Measurements from ENCODE around the gene STRIP1.
"Not testable (repeated sequence)": the region's sequence is repeated elsewhere in the genome, so short reads cannot be mapped to it uniquely, and the experiment has no call there.

The STRIP1 gene

DNA sequence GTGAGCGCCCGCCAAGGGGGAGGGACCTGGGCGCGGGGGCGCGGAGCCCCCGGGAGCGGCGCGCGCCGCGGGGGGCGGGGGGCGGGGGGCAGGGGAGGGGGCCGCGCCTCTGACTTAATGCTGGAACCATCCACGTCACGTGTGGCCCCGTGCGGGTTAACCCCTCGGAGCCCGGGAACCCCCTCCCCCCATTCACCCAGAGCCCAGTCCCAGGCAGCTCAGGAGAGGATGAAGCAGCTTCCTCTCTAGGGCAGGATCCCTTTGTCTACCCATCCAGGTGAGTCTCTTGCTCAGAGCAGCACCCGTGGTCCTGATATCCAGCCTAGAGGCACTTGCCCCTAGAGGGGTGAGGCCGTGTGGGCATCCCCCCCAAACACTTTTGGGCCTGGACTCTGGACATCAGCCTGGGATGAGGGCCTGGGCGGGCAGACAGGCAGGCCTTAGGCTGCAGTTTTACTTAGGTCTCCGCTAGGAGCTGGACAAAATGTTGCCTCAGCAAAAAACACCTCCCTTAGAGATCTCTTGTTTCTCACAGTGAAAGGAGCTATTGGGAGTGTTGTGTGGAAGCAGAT, 36.3 kb downstream of the STRIP1 start, which contains the start of gene ALX3:
ALX3 (minus strand) TSS at position 2 of the 572 bp plus-strand sequence. CDS start 60 bp downstream, outside the sequence.
- no peak for DNase-seq

- no peak for DNase-seq
Measured at GRCh38 chr1:110074166-110074565, 39.7 kb downstream of the STRIP1 start.

DNA sequence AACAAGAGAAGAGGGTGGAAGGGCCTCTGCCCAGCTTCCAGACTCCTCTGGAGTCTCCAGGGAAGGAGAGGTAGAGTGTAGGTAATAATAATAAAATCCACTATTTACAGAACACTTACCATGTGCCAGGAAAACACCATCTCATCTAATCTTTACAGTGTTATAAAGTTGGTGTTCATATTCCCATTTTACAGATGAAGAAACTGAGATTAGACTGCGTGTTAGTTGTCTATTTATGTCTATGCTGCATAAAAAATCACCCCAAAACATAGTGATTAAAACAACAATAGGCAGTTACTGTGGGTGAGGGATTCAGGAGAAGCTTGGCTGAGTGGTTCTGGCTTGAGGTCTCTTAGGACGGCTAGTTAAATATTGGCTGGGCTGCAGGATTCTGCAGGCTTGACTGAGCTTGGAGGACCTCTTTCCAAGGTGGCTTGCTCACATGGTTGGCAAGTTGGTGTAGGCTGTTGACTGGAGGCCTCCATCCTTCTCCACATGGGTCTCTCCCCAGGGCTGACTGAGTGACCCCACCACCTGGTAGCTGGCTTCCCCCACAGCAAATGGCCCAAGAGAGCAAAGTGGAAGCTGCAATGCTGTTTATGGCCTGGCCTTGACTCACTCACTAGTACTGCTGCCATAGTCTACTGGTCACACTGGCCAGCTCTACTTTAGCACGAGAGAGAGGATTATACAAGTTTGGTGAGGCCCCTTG, 42.5 kb downstream of the STRIP1 start:
- no peak for DNase-seq

GRCh38 chr1:110079995-110080394, 45.6 kb downstream of the STRIP1 start:
- DNase-seq: not testable (repeated sequence)

GRCh38 chr1:110081061-110081460, 46.6 kb downstream of the STRIP1 start:
- no peak for DNase-seq

DNA sequence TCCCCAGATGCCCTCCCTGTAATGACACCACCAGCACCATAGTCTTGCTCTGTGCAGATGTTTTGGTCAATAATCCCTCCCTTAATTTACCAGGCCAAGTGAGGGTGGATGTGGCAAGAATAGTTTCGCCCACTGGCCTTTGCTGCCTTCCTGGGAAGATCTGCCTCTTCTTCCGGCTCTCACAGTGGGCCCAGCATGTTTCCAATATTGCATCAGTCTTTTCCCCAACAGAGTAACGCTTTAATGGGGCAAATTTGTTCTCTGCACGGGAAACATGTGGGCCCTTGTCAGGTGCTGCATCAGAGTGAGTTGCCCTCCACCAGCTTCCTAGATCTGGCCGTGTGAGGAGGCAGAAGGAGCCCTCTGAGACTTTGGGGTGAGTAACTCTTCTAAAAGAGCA, 48.1 kb downstream of the STRIP1 start:
- no peak for DNase-seq

DNA sequence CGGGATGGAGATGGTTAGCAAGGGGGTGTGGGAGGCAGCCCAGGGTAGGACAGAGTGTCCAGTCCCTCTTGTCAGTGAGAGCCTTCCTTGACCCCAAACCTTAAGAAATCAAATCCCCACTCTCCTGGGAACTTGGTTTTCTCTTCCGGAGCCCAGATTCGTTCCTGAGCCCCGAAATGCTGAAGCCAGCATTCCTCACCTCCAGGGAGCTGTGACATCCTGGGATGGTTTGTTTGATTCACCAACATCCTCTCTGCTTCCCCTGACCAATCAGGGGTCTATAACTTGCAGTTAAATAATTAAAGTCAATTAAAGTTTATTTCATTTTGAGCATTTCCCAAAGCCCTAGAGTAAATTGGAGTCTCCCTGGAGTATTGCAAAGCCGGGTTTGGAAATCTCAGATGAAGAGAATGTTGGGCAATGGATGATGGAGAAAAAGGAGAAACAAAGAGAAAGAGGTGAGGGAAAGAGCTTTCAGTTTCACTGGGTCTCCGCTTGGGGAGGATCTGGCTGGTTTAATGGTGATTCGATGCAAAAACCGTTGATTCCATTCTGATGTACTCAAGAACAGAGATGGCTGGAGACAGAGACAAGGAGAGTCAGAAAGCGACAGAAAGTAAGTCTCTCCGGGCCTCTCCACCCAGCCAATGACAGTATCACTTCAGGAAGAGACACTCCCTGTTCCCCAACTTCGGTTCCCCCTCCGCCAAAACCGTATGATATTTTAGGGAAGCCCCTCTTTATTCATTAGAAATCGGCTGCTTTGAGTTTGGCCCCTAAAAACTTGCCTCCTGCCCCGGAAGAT, 48.8 kb downstream of the STRIP1 start:
- DNase-seq: no peak

DNA sequence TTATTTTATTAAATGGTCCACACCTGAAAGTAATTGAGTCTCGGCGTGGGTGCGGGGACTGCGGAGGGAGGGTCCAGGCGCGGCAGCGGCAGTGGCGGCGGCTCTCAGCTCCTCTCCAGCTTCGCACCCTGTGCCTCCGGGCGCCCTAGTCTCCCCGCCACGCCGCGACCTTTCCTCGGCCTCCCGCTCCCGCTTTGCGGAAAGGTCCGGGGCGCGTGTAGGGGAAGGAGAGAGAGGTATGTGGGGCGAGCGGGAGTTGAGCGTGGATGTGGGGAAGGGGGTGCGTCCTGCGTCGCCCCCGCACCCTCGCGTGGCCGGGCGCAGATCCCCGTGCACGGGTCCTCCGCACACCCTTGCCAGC, 49.4 kb downstream of the STRIP1 start:
- DNase-seq: no peak

GRCh38 chr1:110084227-110085078, 50.0 kb downstream of the STRIP1 start:
- DNase-seq: no peak

DNA sequence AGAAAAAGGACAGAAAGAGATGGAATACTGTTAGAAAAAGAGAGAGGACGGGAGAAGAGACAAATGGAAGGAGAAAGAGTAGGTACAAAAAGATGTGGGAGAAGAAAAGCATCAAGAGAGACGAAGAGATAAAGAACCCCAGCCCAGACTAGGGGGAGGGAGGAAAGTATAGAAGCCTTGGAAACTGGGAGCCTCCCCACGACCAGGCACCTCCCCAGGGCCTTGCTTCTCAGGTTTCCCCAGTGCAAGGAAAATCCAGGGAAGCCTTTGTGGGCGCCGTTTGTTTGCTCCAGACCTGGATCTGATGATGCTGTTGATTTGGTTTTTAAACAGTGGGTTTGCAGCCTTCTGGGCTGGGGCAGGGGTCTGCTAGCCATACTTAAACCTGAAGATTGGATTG, 51.2 kb downstream of the STRIP1 start:
- no peak for DNase-seq

DNA sequence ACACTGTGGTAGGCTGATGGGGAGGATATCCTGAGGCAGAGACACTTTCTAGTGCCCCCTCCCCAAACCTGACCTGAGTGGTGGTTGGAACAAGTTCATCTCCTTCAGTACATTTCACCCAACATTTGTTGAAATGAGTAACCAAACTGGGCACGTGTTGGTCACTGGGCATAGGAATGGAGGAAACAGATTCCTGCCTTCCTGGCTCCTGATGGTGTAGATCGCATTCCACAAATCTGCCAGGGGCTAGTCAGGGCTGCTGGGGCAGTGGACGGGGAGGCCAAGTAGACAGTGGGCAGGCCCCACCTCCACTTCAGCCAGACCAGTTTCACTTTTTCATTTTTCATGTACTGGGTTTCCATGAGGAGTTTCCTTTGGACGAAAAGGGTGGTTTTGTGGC, 52.5 kb downstream of the STRIP1 start:
- no peak for DNase-seq

DNA sequence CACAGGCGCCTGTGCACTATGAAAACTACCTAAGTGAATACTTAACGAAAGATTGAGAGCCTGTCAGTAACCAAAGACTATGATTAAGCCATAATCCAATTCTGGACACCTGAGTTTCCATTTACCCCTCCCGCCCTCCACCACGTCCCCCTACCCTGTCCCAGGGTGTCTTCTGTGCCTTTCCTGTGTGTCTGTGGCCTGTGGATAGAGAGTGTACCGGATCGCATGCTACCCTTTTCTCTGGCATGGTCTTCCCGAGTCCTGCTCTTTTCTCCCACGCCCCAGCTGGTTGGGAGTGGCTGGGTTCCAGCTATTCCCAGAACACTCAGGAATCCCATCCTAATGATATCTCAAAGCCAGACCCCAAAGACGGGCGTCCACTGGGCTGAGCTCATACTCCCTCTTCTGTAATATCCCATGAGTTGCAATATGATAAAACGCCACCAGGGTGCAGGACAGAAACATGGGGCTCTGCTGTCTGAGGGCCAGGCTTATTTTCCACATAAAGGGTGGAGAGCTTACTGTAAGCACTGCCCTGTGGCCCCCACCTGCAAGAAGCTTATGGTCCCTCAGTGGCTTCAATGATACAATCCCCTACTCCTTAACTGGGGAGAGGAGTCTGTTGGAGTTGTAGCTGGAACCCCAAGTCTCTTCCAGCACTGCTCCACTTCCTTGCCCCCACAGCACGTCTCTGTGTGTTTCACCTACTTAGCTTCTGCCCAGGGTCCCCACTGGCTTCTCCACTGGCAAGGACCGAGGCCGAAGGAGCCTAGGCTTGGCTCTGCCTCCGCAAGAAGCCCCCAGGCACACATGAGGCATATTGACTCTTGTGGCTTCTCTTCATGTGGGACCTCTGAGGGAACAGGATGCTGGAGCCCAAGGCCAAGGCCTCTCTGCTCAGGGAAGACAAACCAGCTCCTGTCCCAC, 53.7 kb downstream of the STRIP1 start:
- DNase-seq: peak; percentile 41

DNA sequence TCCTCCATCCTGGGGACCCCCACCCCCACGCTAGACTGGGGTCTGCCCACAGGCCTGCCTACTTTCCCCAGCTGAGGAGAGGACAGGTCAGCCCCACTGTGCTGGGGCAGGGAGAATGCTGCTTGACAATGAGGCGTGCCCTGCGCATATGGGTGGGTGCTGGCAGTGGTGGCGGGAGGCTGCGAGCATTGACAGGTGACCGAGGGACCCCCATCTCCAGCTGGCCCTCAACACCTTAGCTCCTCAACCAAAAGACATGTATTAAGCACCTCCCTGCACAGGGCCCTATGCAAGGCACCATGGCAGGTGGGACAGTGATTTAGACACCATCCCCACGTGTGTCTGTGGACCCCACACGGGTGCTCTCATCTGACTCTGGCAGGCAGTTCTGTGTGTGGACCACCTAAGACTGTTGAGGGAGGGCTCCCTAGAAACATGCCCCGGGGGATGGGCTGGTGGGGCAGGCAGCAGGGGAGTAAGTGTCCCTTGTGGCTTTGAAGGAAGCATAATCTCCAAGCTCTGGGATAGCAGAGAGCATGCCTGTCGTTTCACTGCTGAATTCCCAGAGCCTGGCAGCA, 54.4 kb downstream of the STRIP1 start:
- no peak for DNase-seq

- DNase-seq: no peak
Measured at GRCh38 chr1:110089561-110090275, 55.3 kb downstream of the STRIP1 start.

- no peak for DNase-seq
Measured at GRCh38 chr1:110091381-110091780, 57.0 kb downstream of the STRIP1 start.

- DNase-seq: no peak
Measured at GRCh38 chr1:110091791-110092190, 57.4 kb downstream of the STRIP1 start.

DNA sequence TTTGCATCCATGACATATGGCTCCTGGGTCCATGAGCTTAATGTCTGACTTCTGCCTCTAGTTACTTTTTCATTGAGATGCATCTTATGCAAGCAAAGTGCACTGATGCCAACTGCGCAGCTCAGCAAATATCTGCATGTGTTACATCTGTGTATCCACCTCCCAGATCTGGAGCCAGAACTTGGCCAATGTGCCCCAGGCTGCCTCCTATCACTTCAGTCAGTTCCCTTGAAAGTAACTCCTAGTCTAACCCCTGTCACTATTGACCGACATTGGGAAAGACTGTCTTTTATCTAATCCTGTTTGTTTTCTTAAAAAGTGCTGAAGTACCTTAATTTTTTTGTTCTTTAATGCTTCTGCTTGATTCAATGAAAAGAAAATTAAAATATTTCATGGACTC, 58.6 kb downstream of the STRIP1 start:
- no peak for DNase-seq

GRCh38 chr1:110094931-110095654, 60.7 kb downstream of the STRIP1 start:
- no peak for DNase-seq

DNA sequence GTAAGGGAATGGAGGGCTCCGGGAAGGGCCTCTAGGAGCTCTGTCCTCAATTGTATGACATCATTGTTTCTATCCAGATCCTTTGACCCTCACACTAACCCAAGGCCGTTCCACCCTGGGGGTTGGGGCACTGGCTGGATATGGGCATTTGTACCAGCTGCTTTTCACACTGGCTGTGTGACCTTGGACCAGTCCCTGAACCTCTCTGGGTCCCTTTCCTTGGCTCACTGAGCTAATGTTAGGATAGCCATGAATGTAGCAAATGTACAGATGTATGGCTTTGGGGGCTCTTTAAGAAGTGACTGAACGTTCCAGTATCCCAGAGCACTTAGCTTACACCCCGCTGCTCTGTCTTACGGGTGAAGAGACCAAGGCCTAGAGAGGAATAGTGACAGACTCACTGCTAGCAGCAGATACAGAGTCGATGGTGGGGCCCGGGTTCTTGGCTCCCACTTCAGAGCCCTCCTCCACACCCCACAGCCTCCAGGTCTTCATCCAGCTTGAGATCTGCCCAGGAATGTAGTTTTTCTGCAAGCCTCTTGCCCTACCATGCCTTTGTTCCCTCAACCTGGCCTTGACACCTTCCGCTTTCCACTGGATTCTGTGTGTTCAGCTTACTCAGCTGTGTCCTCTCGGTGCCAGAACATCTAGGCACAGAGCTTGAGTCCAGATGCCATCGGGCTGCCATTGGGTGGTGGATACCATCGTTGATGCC, 63.2 kb downstream of the STRIP1 start:
- DNase-seq: no peak

Data from activated T-cell treated with anti-CD3 and anti-CD28 coated beads for 4 hours (primary cell).